ENCODE measurements around the gene IFITM10.

IFITM10 gene

DNA sequence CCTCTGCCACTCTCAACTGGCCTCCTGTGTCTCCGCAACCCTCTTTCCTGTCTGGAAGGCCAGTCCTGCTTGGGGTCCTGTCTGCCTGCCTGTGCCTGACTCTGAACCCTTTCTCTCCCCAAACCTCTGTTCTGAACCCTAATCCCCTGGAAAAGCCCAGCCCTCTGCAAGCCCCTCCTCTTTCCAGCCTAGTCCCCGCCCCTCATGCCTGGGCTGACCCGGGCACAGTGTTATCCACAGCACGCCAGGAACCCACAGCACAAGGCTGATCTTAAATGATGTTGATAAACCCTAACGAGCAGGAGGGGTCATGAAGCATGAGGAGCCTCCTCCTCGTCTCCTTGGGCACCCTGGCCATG lies at the start of gene IFITM10:
IFITM10 (minus strand) TSS at position 115 of the 359 bp plus-strand sequence. CDS start 153 bp downstream, outside the sequence.
- no peak for DNase-seq (ENCODE audit: low read depth in 4 of 4, low spot score in 1 of 4)

DNA sequence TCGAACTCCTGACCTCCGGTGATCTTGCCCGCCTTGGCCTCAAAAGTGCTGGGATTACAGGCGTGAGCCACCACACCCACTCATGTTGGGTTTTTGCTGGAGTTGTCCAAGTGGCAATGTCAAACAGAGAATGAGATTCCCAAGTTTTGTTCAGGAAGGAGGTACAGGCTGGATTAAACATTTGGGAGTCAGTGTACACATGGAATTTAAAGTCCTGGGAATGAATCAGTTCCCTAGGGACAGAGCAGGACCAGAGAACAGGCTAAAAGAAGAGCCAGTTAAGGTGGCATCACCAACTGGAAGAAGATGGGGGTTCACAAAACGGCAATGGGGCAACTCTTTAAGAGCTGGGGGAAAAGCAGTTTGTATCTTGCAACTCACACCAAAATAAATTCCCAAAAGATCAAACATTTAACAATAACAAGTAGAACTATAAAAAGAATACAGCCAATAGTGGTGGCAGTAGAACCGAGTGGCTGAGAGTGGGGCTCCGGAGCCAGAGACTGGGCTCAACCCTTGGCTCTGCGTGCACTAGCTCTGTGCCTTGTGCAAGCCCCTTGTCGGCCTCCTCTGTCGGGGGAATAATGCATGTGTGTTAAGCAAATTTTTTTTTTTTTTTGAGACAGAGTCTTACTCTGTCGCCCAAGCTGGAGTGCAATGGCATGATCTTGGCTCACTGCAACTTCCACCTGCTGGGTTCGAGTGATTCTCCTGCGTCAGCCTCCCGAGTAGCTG lies 47.2 kb upstream of the IFITM10 start:
- DNase-seq (ENCODE audit: low read depth in 4 of 4, low spot score in 1 of 4): no peak

DNA sequence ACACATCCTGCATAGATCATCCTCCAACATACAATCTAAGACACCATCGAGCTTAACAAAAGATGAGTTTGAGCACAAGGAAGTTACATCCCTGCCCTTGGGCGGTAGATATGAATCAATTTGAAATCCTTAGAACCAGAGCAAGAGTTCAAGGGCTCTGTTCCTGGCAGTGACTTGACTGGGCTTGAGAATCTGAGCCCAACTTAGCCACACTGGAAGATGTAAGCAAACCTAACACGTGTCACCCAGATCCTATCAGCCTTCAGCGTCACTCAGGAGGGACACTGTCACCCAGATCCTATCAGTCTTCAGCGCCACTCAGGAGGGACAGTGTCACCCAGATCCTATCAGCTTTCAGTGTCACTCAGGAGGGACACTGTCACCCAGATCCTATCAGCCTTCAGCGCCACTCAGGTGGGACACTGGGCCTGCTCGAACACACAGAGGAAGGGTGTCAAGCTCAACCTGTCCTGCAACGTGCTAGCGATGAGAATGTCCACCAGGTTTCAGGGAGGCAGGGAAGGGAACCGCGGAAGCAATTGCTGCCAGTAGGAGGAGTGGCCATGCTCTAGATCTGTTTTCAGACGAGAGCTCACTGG lies 46.1 kb upstream of the IFITM10 start:
- DNase-seq (ENCODE audit: low read depth in 4 of 4, low spot score in 1 of 4): no peak

DNA sequence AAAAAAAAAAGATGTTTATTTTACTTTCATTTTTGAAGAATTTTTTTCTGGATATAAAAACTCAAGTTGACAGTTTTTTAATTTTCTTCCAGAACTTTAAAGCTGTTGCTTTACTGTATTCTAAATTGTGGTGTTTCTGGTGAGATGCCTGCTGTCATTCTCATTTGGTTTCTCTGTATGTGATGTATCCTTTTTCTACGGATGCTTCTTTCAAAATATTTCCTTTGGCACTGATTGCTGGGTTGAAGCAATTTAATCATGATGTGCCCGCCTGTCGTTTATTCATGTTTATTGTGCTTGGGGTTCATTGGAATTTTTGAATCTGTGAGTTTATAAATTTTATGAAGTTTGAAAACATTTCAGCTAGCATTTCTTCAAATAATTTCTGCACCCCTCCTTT lies 42.7 kb upstream of the IFITM10 start:
- DNase-seq (ENCODE audit: low read depth in 4 of 4, low spot score in 1 of 4): no peak

DNA sequence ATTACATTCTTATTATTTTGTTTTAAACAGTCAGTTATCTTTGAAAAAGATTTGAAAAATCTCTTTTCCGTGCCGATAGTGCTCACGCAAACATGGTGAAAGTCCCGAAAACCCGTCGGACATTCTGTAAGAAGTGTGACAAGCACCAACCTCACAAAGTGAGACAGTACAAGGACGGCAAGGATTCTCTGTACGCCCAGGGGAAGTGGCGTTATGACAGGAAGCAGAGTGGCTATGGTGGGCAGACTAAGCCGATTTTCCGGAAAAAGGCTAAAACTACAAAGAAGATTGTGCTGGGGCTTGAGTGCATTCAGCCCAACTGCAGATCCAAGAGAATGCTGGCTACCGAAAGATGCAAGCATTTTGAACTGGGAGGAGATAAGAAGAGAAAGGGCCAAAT lies 42.1 kb upstream of the IFITM10 start:
- DNase-seq (ENCODE audit: low read depth in 4 of 4, low spot score in 1 of 4): no peak

DNA sequence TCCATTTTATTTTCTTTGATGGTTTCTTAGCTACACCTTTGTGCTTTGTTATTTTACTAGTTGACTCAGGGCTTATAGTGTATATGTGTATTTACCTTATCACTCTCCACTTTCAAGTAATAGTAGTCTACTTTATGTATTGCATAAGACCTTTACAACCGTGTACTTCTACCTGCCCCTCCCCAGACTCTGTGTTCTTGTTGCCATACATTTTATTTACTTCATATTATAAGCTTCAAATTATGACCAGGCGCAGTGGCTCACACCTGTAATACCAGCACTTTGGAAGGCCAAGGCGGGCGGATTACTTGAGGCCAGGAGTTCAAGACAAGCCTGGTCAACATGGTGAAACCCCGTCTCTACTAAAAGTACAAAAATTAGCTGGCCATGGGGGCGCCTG lies 41.5 kb upstream of the IFITM10 start:
- DNase-seq (ENCODE audit: low read depth in 4 of 4, low spot score in 1 of 4): no peak

DNA sequence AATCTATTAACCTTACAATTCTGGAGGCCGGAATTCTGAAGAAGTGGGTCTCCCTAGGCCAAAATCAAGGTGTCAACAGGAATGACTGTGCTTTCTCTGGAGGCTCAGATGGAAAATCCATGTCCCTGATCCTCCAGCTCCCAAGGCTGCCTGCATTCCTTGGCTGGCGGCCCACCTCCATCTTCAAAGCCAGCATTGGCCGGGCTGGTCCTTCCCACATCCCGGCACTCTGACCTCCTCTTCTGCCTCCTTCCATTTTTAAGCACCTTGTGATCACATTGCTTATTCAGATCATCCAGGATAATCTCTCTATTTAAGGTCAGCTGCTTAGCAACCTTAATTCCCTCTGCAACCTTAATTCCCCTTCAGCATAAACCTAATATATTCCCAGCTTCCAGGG lies 36.1 kb upstream of the IFITM10 start:
- no peak for DNase-seq (ENCODE audit: low read depth in 4 of 4, low spot score in 1 of 4)

DNA sequence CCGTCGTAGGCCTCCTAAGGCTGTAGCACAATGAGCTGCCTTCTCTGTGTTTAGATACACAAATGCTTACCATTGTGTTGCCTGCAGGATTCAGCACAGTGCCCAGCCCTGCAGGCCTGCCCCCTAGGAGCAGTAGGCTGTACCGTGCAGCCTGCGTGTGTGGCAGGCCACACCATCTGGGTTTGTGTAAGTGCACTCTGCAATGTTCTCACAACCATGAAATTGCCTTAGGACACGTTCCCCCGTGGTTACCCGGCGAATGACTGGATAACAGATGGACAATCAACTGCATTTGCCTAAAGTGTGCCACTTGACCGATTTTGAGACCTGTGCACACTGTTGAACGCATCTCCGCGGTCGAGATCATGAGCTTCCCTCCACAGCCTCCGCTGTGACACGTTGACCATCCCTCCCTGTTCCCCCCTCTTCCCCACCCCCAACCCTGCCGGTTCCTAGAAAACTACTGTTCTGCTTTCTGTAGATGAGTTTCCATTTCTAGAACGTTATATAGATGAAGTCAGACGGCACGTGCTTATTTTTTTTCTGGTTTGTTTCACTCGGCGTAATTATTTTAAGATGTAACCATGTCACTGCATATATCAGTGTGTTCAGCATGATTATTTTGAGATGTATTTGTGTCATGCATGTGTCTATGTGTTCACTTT lies 35.5 kb upstream of the IFITM10 start:
- no peak for DNase-seq (ENCODE audit: low read depth in 4 of 4, low spot score in 1 of 4)

DNA sequence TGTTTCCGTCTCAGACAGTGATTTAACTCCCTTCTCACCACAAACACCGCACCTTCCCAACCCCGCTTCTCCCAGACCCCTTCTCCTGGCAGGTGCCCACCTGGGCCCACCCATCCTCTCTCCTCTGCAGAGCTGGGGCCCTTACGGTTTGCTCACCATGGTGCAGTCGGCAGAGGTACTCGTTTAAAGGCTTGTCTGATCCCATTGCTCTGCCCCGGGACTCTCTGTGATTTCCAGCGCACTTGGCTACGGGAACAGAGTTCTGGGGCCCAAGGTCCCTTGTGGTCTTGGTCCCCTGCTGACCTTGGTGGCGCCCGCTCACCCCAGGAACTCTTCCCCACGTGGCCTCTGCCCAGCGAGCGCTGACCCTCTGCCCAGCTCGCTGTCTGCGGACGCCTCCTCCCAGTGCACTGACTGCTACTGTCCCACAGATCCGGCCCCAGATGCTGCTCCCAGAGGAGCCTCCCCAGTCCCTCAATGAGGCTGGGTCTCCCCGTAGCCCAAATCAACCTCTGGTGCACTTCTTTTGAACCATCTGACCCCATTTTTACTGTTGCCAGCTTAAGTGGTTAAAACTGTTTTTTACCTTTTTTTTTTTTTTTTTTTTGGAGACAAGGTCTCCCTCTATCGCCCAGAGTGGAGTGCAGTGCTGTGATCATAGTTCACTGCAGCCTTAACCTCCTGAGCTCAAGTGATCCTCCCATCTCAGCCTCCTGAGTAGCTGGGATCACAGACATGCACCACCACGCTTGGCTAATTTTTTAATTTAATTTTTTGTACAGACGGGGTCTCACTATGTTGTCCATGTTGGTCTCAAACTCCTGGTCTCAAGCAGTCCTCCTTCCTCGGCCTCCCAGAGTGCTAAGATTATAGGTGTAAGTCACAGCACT lies 34.6 kb upstream of the IFITM10 start:
- no peak for DNase-seq (ENCODE audit: low read depth in 4 of 4, low spot score in 1 of 4)

DNA sequence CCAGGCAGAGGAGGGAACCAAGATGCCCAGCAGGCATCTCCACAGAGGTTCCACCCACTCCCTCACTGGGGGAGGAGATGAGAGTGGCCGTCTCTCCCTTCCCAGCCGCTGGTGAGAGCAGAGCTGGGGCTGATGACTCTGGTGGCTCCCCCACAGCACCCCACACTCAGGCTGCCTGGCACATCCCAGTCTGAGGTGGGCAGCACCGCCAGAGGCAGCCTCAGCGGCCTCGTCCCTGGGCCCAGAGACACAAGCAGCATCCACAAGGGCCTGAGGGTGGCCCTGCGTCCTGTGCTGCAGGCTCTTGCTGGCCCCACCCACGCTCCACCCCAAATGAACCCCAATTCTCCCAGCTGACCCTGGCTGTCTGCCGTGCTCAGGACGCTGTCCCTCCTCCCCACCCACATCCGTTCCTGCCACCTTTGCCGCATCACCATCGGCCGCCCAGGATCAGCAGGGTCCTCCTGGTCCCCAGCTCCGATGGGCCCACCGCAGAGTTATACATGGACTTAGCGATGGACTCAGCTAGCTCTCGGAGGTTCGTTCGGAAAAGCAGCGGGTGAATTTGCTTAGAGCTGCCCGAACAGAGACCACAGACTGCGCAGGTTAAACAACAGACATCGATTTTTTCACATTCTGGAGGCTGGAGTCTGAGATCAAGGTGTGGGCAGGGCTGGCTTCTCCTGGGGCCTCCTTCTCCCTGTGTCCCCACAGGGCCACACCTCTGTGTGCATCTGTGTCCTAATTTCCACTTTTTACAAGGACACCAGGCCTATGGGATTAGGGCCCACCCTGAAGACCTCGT lies 33.5 kb upstream of the IFITM10 start:
- no peak for DNase-seq (ENCODE audit: low read depth in 4 of 4, low spot score in 1 of 4)

DNA sequence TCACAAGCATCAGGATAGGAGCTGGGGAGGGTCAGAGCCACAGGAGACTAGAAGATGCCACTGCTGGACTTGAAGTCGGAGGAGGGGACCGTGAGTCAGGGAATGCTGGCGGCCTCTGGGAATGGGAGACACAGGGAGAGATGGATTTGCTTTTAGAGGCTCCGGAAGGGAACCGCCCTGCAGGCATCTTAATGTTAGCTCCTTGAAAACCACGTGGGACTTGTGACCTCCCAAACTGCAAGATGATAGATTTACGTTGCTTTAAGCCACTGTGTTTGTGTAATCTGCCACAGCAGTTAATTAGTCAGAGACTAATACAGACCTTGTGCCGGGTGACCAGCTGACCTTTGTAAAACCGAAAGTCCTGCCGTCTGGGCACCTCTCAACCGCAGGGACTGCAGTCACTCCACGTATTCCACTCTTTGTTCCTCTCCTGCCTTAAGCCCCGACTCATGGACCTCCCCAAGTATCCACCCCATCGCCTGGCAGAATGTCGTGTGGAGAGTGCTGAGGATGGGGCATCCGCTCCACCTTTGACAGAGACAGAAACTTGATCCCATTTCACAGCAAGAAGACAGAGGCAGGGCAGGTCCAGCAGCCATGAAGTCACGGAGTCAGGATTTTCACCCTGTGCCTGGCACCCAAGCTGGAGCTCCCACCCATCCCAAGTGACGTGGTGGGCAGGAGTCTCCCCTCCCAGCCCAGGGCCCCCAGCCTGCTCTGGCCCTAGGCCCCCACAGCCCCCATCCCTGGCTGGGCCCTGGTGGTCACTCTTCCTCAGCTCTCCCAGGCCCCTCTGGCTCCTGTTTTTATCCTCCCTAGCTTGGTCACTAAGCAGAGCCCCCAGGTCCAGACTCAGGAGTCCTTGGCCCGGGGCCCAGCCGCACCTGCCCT lies 32.7 kb upstream of the IFITM10 start:
- DNase-seq (ENCODE audit: low read depth in 4 of 4, low spot score in 1 of 4): no peak

DNA sequence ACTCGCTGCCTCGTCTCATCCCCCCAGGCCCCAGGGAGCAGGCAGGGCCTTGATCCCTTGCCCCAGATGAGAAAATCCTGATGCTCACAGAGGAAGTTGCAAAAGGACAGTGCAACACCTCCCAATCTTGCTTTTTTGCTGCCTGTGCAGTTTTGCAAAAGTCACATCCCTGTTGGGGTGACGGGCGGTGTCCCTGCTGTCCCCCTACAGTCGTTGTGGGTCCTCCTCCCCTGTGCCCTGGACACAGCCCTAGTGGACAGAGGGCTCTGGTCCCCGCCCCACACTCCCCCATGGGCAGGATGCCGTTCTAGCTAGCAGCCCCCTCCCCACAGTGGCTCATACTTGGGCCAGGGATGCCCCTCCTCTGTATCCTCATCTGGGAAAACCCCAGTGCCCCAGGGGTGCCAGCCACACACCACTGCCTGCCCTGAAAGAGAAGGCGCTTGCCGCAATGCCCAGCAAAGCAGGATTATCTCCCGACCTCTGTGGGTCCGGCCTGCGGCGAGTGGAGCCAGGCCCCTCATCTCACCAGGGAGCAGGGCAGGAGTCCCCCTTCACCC lies 31.7 kb upstream of the IFITM10 start:
- DNase-seq (ENCODE audit: low read depth in 4 of 4, low spot score in 1 of 4): no peak

DNA sequence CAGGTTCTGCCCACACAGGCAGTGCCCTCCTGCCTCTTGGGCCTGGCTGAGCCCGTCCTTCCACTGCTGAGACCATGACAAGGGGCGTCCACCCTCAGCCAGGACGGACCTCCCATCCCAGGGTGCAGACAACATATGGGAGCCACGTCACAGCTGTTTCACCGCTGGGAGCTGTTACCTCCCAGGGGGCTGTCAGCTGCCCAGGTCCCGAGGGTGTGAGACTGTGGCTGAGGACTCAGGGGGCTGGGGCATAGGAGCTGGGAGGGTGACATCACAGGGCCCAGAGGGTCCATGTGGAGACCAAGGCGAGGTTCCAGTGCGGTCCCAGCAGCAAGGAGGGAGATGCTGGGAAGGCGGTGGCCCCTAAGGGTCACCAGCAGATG lies 31.2 kb upstream of the IFITM10 start:
- DNase-seq (ENCODE audit: low read depth in 4 of 4, low spot score in 1 of 4): no peak

DNA sequence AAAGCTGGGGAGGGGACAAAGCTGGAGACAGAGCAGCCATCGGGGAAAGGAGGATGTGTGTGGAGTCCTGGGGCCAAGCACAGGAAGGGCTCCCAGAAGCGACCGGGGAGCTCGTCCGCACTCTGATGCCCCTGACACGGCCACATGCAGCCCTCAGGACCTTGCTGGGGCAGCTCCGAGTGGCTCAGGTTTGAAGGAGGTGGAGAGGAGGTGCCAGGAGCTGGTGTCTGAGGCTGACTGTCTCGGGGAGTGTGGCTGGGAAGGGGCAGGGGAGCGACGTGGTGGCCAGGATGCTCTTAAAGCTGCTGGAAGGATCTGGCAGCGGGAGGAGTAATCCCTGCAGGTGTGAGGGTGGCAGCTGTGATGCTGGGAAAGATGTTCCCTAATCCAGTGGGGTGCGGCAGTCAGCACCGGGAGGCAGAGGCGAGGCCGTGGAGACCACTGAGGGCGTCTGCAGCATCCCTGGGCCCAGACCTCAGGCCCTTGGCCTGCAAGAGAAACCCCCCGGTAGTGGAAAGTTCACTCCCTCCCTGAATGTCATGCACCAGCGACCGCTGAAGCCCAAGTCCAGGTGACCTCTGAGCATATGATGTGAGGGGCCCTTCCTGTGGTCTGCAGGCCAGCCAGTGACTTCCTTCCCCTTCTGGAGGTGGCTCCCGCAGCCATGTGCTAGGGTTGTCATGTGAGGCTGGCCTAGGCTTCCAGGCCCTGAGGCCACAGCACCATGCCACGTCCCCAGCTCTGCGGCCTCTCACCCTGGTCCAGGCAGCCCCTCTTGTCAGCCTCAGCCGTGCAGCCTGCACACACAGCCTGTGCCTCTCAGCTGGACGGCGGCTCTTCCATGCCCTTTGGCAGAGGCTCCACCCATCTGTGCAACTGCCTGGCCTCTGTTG lies 30.6 kb upstream of the IFITM10 start:
- DNase-seq (ENCODE audit: low read depth in 4 of 4, low spot score in 1 of 4): no peak

DNA sequence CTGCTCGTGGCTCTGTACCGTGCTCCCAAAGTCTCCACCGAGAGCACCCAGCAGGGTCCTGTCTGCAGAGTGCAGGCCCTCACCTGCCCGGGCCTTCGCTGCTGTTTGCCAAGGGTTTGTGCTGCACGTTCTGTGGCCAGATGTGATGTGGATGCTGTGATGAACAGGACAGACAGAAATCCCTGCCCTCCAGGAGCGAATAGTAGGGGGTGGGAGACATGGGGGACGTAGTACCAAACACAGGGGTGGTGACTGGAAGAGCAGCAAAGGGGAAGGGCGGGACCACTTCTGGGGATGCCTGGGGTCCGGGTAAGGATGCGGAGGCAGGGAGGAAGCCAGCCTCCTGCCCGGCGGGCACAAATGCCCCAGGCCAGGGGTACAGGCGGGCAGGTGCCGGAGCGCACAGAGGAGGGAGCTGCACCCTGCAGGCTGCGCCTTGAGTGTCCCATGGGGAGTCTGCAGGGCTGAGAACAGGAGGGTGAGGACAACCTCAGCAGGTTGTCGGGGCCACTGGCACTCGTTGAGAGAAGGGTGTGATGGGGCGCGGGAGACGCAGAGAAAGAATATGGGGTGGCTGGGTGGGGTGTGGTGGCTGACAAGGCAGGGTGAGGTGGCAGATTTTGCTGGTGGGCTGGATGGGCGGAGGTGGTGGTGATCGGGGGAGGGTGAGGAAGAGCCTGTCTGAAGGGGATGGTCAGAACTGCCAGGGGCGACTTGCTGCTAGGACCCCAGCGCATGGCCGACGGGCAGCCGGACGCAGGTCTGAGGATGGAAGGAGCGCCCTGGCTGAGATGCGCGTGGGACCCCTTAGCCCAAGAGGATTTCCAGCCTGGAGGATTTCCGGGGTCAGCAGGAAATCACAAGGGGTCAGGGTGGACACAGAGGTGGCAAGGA lies 29.7 kb upstream of the IFITM10 start:
- DNase-seq (ENCODE audit: low read depth in 4 of 4, low spot score in 1 of 4): no peak

DNA sequence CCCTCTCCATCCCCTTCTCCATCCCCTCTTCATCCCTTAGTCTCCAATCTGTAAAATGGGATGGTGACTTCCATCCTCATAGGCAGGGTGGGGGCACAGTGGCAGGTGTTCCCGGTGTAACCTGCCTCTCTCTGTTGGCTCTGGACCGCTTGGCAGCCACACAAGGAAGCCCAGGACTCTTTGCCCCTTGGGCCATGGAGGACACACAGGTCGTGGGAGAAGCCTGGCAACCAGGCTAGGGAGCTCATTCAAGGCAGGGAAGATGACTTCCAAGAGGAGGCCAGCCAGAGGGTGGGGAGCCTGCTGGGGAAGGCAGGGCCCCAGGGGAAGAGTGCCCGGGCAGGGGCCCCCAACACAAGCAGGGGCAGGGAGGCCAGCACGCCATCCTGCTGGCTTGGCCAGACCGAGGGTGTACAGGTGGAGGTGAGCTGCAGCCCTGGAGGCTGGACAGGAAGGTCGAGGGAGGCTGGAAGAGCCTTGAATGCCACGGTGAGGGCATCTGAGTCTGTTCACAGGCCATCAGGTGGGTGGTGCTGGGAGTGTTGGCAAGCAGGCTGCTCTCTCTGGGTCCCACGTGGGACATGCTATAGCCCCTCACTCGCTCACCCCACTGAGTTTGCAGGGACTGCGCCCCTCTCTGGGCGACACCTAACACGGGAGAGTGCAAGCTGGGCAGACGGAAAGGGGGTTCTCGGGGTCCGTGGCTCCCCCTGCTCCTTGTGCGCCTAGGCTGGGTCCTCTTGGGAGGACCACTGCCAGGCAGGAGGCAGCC lies 28.8 kb upstream of the IFITM10 start:
- no peak for DNase-seq (ENCODE audit: low read depth in 4 of 4, low spot score in 1 of 4)
